Keratinocyte (primary cell): ENCODE data around the gene HSFX1. TPM values are rescaled to one million over a fixed set of nuclear protein-coding genes. Genes with fewer than 3 reads are reported as not detected.
A peak's percentile ranks its signal among the peaks of the same experiment; 100 is the strongest.

Experiments
- DNase-seq: peaks from one replicate; pipeline ENCODE4 v3.0.0-alpha.2; 2011; ENCODE audit warnings: low read depth, missing footprints, low spot score
- FAIRE-seq: peaks from 2 replicates; lab custom pipeline; 2011; peaks lifted over from hg19 to GRCh38; lab: Jason Lieb, UNC
- H2AFZ ChIP-seq: 2 replicates; pipeline ENCODE4 v1.6.0; 2012; ENCODE audit warnings: low read length, control low read depth, inconsistent platforms; ENCODE audit not compliant: control insufficient read depth
- H3K27ac ChIP-seq: 2 replicates; pipeline ENCODE4 v1.5.1; 2011; ENCODE audit warnings: low read length; ENCODE audit not compliant: control insufficient read depth, insufficient read depth
- H3K27me3 ChIP-seq: 3 replicates; pipeline ENCODE4 v1.6.0; 2011; ENCODE audit warnings: low read length; ENCODE audit not compliant: control insufficient read depth, insufficient read depth; ENCODE audit errors: extremely low read depth
- H3K36me3 ChIP-seq, 2 experiments: 2 replicates in 1 of 2; 3 replicates in 1 of 2; pipeline ENCODE4 v1.5.1; 2011; ENCODE audit warnings: low read length in 2 of 2, mild to moderate bottlenecking in 1 of 2; ENCODE audit not compliant: control insufficient read depth in 2 of 2, insufficient read depth in 2 of 2; ENCODE audit errors: extremely low read depth in 1 of 2
- H3K4me1 ChIP-seq: 3 replicates; pipeline ENCODE4 v1.5.1; 2011; ENCODE audit warnings: low read length; ENCODE audit not compliant: control insufficient read depth, insufficient read depth; ENCODE audit errors: extremely low read depth
- H3K4me2 ChIP-seq: 3 replicates; pipeline ENCODE4 v1.6.0; 2011; ENCODE audit warnings: low read depth, low read length; ENCODE audit not compliant: control insufficient read depth, insufficient read depth; ENCODE audit errors: extremely low read depth
- H3K4me3 ChIP-seq, 3 experiments: fragments of 200-600 bp in 1 of 3; sonication (generic) in 1 of 3; 2 replicates in 2 of 3; 3 replicates in 1 of 3; pipeline ENCODE4 v1.5.1; 2011 to 2016; ENCODE audit warnings: low read length in 3 of 3, mild to moderate bottlenecking in 3 of 3, control low read depth in 2 of 3, inconsistent platforms in 1 of 3, low read depth in 1 of 3, mixed read lengths in 1 of 3, mixed run types in 1 of 3, moderate library complexity in 1 of 3; ENCODE audit not compliant: control insufficient read depth in 2 of 3, insufficient read depth in 2 of 3; ENCODE audit errors: extremely low read depth in 1 of 3
- H3K79me2 ChIP-seq: 2 replicates; pipeline ENCODE4 v1.6.0; 2012; ENCODE audit warnings: low read length; ENCODE audit not compliant: control insufficient read depth, insufficient read depth
- H3K9ac ChIP-seq: 3 replicates; pipeline ENCODE4 v1.6.0; 2011; ENCODE audit warnings: low read length; ENCODE audit not compliant: control insufficient read depth, insufficient read depth; ENCODE audit errors: extremely low read depth
- H3K9me1 ChIP-seq: 3 replicates; pipeline ENCODE4 v1.6.0; 2011; ENCODE audit warnings: low read length; ENCODE audit not compliant: control insufficient read depth, insufficient read depth; ENCODE audit errors: extremely low read depth
- H3K9me3 ChIP-seq: 2 replicates; pipeline ENCODE4 v1.5.1; 2012; ENCODE audit warnings: low read depth, low read length; ENCODE audit not compliant: control insufficient read depth
- H4K20me1 ChIP-seq: 3 replicates; pipeline ENCODE4 v1.6.0; 2011; ENCODE audit warnings: low read length; ENCODE audit not compliant: control insufficient read depth, insufficient read depth; ENCODE audit errors: extremely low read depth
- EZH2 ChIP-seq: IDR thresholded peaks from one replicate; pipeline ENCODE4 v1.6.1; 2012; ENCODE audit warnings: inconsistent platforms, mild to moderate bottlenecking, low read length, moderate library complexity
- dilution Hi-C: fragments of 300-500 bp; cut with MboI; formaldehyde crosslinking; loops from one replicate; pipeline ENCODE4 v1.7.0; 2020; ENCODE audit warnings: low sequenced_read_pairs; ENCODE audit not compliant: extremely low pct_ligation_motif_present
- polyA plus RNA-seq, 5 experiments: library from polyadenylated mRNA; depleted of rRNA in 3 of 5; stranded (reverse) in 3 of 5; stranded (forward) in 1 of 5; unstranded in 1 of 5; fragments of >200 nt; gene quantifications; 1 replicate in 1 of 5; 2 replicates in 3 of 5; 3 replicates in 1 of 5; pipeline versions ENCODE4 v1.2.1 to v1.2.3, GENCODE V29; 2011 to 2012; ENCODE audit warnings: missing spikeins in 2 of 5, low read depth in 1 of 5, low replicate concordance in 1 of 5
- small RNA-seq, 3 experiments: library from RNA; depleted of rRNA; stranded (forward); fragments of <200 nt; gene quantifications; one replicate each; pipeline ENCODE3, GENCODE V24; 2012; ENCODE audit warnings: low read depth in 3 of 3, low replicate concordance in 1 of 3; ENCODE audit not compliant: insufficient read length in 3 of 3
- TF ChIP-seq, protein P1 (sequence below), 3 experiments: IDR thresholded peaks in 1 of 3; conservative IDR thresholded peaks in 1 of 3; optimal IDR thresholded peaks in 1 of 3; 2 replicates in 2 of 3; 3 replicates in 1 of 3; pipeline versions ENCODE3 to v1.5.1; 2011; ENCODE audit warnings: low read length in 3 of 3, mild to moderate bottlenecking in 3 of 3, moderate library complexity in 2 of 3, control low read depth in 1 of 3, inconsistent platforms in 1 of 3; ENCODE audit not compliant: insufficient read depth in 2 of 3; ENCODE audit errors: extremely low read depth in 1 of 3

The HSFX1 gene
- polyA plus RNA-seq, 1 donor (not counting 4 experiments of a cell fraction or from before 2014, with no cell fraction given), result not detected

DNA sequence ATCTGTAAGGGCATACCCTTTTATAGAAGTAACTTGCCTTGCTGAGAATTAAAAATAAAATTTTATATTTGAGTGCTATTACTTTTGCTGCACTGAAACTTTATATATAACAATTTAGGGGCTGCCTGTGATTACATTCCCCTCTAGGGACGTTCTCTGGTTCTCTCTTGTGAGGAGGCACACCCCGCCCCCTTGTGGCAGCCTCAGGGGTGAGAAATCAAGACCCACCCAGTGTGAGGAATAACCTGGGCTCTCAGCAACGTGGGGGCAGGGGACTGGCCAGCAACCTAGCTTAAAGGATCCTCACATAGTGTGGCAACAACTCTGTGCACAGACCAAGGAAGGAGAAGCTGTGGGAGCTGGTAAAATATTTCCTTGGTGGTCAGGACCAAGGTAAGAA, 51.6 kb downstream of the HSFX1 start:
- H4K20me1 ChIP-seq, result no peaks in the 10 kb centered on the region
- no peak overlapping the region for H2AFZ ChIP-seq
- H3K9me1 ChIP-seq, result no peaks in the 10 kb centered on the region
- peaks cover 2% of the 10 kb centered on the region for H3K4me1 ChIP-seq
- FAIRE-seq, result no peak
- no peak overlapping the region for H3K9ac ChIP-seq
- no peak for DNase-seq
- no peaks in the 10 kb centered on the region for H3K79me2 ChIP-seq
- no peak overlapping the region for H3K4me2 ChIP-seq
- no peak overlapping the region for H3K4me3 ChIP-seq
- no peak for TF ChIP-seq EZH2
- TF ChIP-seq, protein P1, sequence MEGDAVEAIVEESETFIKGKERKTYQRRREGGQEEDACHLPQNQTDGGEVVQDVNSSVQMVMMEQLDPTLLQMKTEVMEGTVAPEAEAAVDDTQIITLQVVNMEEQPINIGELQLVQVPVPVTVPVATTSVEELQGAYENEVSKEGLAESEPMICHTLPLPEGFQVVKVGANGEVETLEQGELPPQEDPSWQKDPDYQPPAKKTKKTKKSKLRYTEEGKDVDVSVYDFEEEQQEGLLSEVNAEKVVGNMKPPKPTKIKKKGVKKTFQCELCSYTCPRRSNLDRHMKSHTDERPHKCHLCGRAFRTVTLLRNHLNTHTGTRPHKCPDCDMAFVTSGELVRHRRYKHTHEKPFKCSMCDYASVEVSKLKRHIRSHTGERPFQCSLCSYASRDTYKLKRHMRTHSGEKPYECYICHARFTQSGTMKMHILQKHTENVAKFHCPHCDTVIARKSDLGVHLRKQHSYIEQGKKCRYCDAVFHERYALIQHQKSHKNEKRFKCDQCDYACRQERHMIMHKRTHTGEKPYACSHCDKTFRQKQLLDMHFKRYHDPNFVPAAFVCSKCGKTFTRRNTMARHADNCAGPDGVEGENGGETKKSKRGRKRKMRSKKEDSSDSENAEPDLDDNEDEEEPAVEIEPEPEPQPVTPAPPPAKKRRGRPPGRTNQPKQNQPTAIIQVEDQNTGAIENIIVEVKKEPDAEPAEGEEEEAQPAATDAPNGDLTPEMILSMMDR (optimal IDR thresholded peaks at IDR 0.05 in 1 of 3, IDR thresholded peaks at IDR 0.05 in 1 of 3, conservative IDR thresholded peaks at IDR 0.05 in 1 of 3; ENCODE audit: extremely low read depth in 1 of 3, insufficient read depth in 2 of 3, low read length in 3 of 3), result peak in 2 of 3 experiments; percentile 7 to 34
- dilution Hi-C loops, result no loop called here
- no peaks in the 10 kb centered on the region for H3K27me3 ChIP-seq
- H3K27ac ChIP-seq, result no peak overlapping the region
- no peaks in the 10 kb centered on the region for H3K9me3 ChIP-seq
- no peaks in the 10 kb centered on the region for H3K36me3 ChIP-seq

Small RNA genes lying within 50 kb of the gene (small RNA-seq; reads per million reads assigned to genes)
- gene AC244098.1, result 0 reads per million in 3 experiments
- gene AC244098.2, result 0 reads per million in 3 experiments
- 0 reads per million in 3 experiments for gene AC244098.3

Other genes starting within 250 kb of the HSFX1 start
- 8.9 to 12.4 TPM (median 9.3 TPM) in 3 replicates for gene EOLA1, start 233.1 kb upstream of the HSFX1 start, polyA plus RNA-seq
- gene HSFX3, start 224.1 kb upstream of the HSFX1 start, polyA plus RNA-seq, result not detected in 3 replicates
- not detected in 3 replicates for gene MAGEA9B, start 186.6 kb upstream of the HSFX1 start, polyA plus RNA-seq
- gene HSFX2, start 178.8 kb upstream of the HSFX1 start, polyA plus RNA-seq, result 0.10 to 0.40 TPM (median 0.39 TPM) in 3 replicates
- gene TMEM185A, start 142.3 kb upstream of the HSFX1 start, polyA plus RNA-seq, result 19.5 to 23.0 TPM (median 21.1 TPM) in 3 replicates
- gene MAGEA11, start 62.0 kb upstream of the HSFX1 start, polyA plus RNA-seq, result not detected in 3 replicates
- gene MAGEA9, start 7.9 kb downstream of the HSFX1 start, polyA plus RNA-seq, result not detected in 3 replicates
- not detected in 3 replicates for gene MAGEA8, start 107.1 kb downstream of the HSFX1 start, polyA plus RNA-seq
- not detected in 3 replicates for gene HSFX4, start 155.5 kb downstream of the HSFX1 start, polyA plus RNA-seq
- gene EOLA2, start 164.4 kb downstream of the HSFX1 start, polyA plus RNA-seq, result 35.5 to 45.2 TPM (median 39.2 TPM) in 3 replicates